ENCODE results near the gene TFIP11.
A peak's percentile ranks its signal among the peaks of the same experiment; 100 is the strongest.
"Not testable (repeated sequence)": the region's sequence is repeated elsewhere in the genome, so short reads cannot be mapped to it uniquely, and the experiment has no call there.

The TFIP11 gene

GRCh38 chr22:26541167-26541819 lies 29.0 kb upstream of the TFIP11 start:
- no peak for DNase-seq (ENCODE audit: low spot score)

- DNase-seq (ENCODE audit: low spot score) = no peak
Measured at GRCh38 chr22:26540119-26540518, 27.8 kb upstream of the TFIP11 start.

- DNase-seq (ENCODE audit: low spot score) = no peak
Measured at GRCh38 chr22:26536762-26537134, 24.5 kb upstream of the TFIP11 start.

- DNase-seq (ENCODE audit: low spot score) = no peak
Measured at GRCh38 chr22:26536056-26536761, 23.9 kb upstream of the TFIP11 start.

- DNase-seq (ENCODE audit: low spot score) = no peak
Measured at GRCh38 chr22:26535603-26535908, 23.3 kb upstream of the TFIP11 start.

- DNase-seq (ENCODE audit: low spot score) = no peak
Measured at GRCh38 chr22:26534874-26535602, 22.8 kb upstream of the TFIP11 start.

GRCh38 chr22:26534171-26534855 lies 22.0 kb upstream of the TFIP11 start:
- DNase-seq (ENCODE audit: low spot score) = no peak

- peak; percentile 41 for DNase-seq (ENCODE audit: low spot score)
Measured at GRCh38 chr22:26529345-26529744, 17.1 kb upstream of the TFIP11 start.

GRCh38 chr22:26528518-26528917 lies 16.2 kb upstream of the TFIP11 start:
- not testable (repeated sequence) for DNase-seq (ENCODE audit: low spot score)

GRCh38 chr22:26527574-26528465 lies 15.5 kb upstream of the TFIP11 start:
- DNase-seq (ENCODE audit: low spot score) = no peak

GRCh38 chr22:26527167-26527566 lies 14.9 kb upstream of the TFIP11 start:
- DNase-seq (ENCODE audit: low spot score) = no peak

- no peak for DNase-seq (ENCODE audit: low spot score)
Measured at GRCh38 chr22:26525946-26526564, 13.8 kb upstream of the TFIP11 start.

GRCh38 chr22:26524870-26525269 lies 12.6 kb upstream of the TFIP11 start:
- no peak for DNase-seq (ENCODE audit: low spot score)

- no peak for DNase-seq (ENCODE audit: low spot score)
Measured at GRCh38 chr22:26522592-26522991, 10.3 kb upstream of the TFIP11 start.

GRCh38 chr22:26522012-26522411 lies 9.7 kb upstream of the TFIP11 start:
- no peak for DNase-seq (ENCODE audit: low spot score)

GRCh38 chr22:26517429-26517828 lies 5.2 kb upstream of the TFIP11 start:
- DNase-seq (ENCODE audit: low spot score) = no peak

GRCh38 chr22:26516503-26516902 lies 4.2 kb upstream of the TFIP11 start:
- no peak for DNase-seq (ENCODE audit: low spot score)

GRCh38 chr22:26515931-26516330 lies 3.7 kb upstream of the TFIP11 start:
- no peak for DNase-seq (ENCODE audit: low spot score)

- DNase-seq (ENCODE audit: low spot score) = no peak
Measured at GRCh38 chr22:26514419-26515161, 2.3 kb upstream of the TFIP11 start.

GRCh38 chr22:26513838-26514237 lies 1.6 kb upstream of the TFIP11 start:
- no peak for DNase-seq (ENCODE audit: low spot score)

- no peak for DNase-seq (ENCODE audit: low spot score)
Measured at GRCh38 chr22:26508148-26508547, 4.1 kb downstream of the TFIP11 start.
